ENCODE data around the gene ATP9A. TPM values are rescaled to one million over a fixed set of nuclear protein-coding genes. Genes with fewer than 3 reads are reported as not detected.

Gene ATP9A
- total and polyA plus RNA-seq, 2 of the 8 experiments (the other 6 are each of a cell fraction or from before 2014, with no cell fraction given) = 5.0 to 6.4 TPM

DNA sequence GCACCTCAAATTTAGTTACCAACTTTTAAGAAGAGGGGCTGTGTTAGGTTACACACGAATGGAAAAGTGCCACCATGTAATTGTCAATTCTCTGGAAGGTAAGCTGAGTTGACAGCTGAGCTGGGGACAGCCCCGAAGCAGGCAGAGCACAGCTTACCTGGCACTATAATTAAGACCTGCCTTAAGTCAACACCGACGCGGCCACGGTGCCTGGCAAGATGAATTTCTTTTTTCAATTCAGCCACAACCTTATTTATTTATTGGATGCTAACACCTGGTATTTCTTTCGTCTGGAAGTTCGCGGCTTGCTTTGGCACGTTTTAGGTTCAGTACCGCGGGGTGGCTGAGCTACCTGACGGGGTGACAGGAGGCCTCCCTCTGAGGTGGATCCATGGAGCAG is 185.1 kb downstream of the ATP9A start:
- Histone ChIP-seq H3K9ac (replicated peaks in 1 of 4; ENCODE audit: extremely low read depth in 1 of 4, low read depth in 3 of 4, low read length in 3 of 4) (no peak overlapping the region), H3K79me2 (ENCODE audit: control insufficient read depth in 1 of 2, insufficient read depth in 2 of 2, low read length in 2 of 2) (no peaks in the 10 kb centered on the region), H4K5ac (ENCODE audit: insufficient read length, low read depth, low read length) (no peak overlapping the region), H2AK5ac (ENCODE audit: low read depth, low read length) (no peak overlapping the region), H2AFZ (ENCODE audit: low read length) (no peak overlapping the region), H3K4me1 (replicated peaks in 1 of 4; ENCODE audit: control insufficient read depth in 3 of 4, insufficient read depth in 4 of 4, low read length in 3 of 4) (no peaks in the 10 kb centered on the region), H4K20me1 (replicated peaks in 1 of 2; ENCODE audit: control insufficient read depth in 1 of 2, insufficient read depth in 2 of 2, low read length in 2 of 2) (no peaks in the 10 kb centered on the region), H3K18ac (ENCODE audit: extremely low read depth, low read length) (no peak overlapping the region), H3K79me1 (ENCODE audit: low read depth, low read length) (no peaks in the 10 kb centered on the region), H2BK120ac (replicated peaks; ENCODE audit: low read depth, low read length) (no peak overlapping the region), H3K36me3 (ENCODE audit: control insufficient read depth in 2 of 4, insufficient read depth in 4 of 4, low read length in 3 of 4) (no peaks in the 10 kb centered on the region), H3K27me3 (replicated peaks in 1 of 4; ENCODE audit: control insufficient read depth in 3 of 4, extremely low read depth in 1 of 4, insufficient read depth in 3 of 4, low read length in 3 of 4) (no peaks in the 10 kb centered on the region), H4K91ac (replicated peaks; ENCODE audit: insufficient read length, low read length) (no peak overlapping the region), H3K56ac (replicated peaks; ENCODE audit: insufficient read length, low read depth, low read length) (no peak overlapping the region), H3K4ac (replicated peaks; ENCODE audit: insufficient read length, low read depth, low read length) (no peak overlapping the region), H3K23ac (ENCODE audit: insufficient read length) (no peak overlapping the region), H2BK5ac (ENCODE audit: low read depth, low read length) (no peak overlapping the region), H3K23me2 (ENCODE audit: low read depth, low read length) (no peaks in the 10 kb centered on the region), H3K4me3 (ENCODE audit: extremely low read depth in 1 of 4, insufficient read depth in 2 of 4, low read depth in 3 of 4, low read length in 4 of 4) (no peak overlapping the region), H3K14ac (ENCODE audit: insufficient read length) (no peak overlapping the region), H2BK12ac (ENCODE audit: low read depth, low read length) (no peak overlapping the region), H2BK20ac (ENCODE audit: low read length) (no peak overlapping the region), H3K4me2 (ENCODE audit: insufficient read depth in 1 of 2, low read depth in 2 of 2, low read length in 2 of 2) (no peak overlapping the region), H4K8ac (ENCODE audit: extremely low read depth, insufficient read depth, low read length) (no peak overlapping the region), H3K27ac (ENCODE audit: low read depth, low read length) (no peak overlapping the region), H2BK15ac (ENCODE audit: low read length) (no peak overlapping the region), H3K9me3 (ENCODE audit: insufficient read depth in 2 of 2, low read depth in 1 of 2, low read length in 1 of 2) (no peaks in the 10 kb centered on the region)
- ChIA-PET CTCF (ENCODE audit: partially characterized antibody) (interaction anchor here (0.6 to 1.3 kb wide), 5 partner anchors 12 to 601 kb away, joined by 3 to 8 read pairs (median 4); no protein-coding TSS in a partner anchor), POLR2A (ENCODE audit: partially characterized antibody) (no interaction called here)
- FAIRE-seq (no peak), DNase-seq (ENCODE audit: low read depth in 1 of 2, low spot score in 2 of 2) (no peak)
- WGBS, 2 experiments (ENCODE audit: extremely low coverage in 1 of 2, insufficient coverage in 1 of 2, insufficient read length in 1 of 2, insufficient replicate concordance in 2 of 2, low coverage in 1 of 2, low lambda C conversion rate in 2 of 2, missing lambda C conversion rate in 1 of 2) = 93% methylated on average over 13 of the region's 13 CpGs; no CpG with 5 or more reads in 1 of the 2 experiments
- TF ChIP-seq RAD21 (IDR thresholded peaks at IDR 0.05 in 1 of 2, conservative IDR thresholded peaks at IDR 0.05 in 1 of 2; ENCODE audit: low read depth in 2 of 2, low read length in 2 of 2) (no peak), KDM4A (IDR thresholded peaks at IDR 0.05; ENCODE audit: low read depth, low read length, severe bottlenecking) (no peak), TAF1 (IDR thresholded peaks at IDR 0.05; ENCODE audit: low read depth, low read length) (no peak), EP300 (IDR thresholded peaks at IDR 0.05; ENCODE audit: borderline replicate concordance in 1 of 2, low read depth in 2 of 2, low read length in 2 of 2) (no peak), EZH2 (IDR thresholded peaks at IDR 0.05; ENCODE audit: low read depth, low read length, severe bottlenecking) (no peak), POLR2A (IDR thresholded peaks at IDR 0.05; ENCODE audit: control extremely low read depth in 1 of 2, low read depth in 2 of 2, low read length in 2 of 2) (no peak), CEBPB (IDR thresholded peaks at IDR 0.05; ENCODE audit: low read depth, low read length) (no peak), SAP30 (IDR thresholded peaks at IDR 0.05; ENCODE audit: insufficient read depth, insufficient replicate concordance, low read length) (no peak), GABPA (IDR thresholded peaks at IDR 0.05; ENCODE audit: borderline replicate concordance, insufficient read depth, low read length) (no peak), JUN (IDR thresholded peaks at IDR 0.05; ENCODE audit: low read depth, low read length) (no peak), SP1 (IDR thresholded peaks at IDR 0.05; ENCODE audit: low read depth, low read length) (no peak), CHD2 (IDR thresholded peaks at IDR 0.05; ENCODE audit: low read length) (no peak)
- TF ChIP-seq, protein P1, sequence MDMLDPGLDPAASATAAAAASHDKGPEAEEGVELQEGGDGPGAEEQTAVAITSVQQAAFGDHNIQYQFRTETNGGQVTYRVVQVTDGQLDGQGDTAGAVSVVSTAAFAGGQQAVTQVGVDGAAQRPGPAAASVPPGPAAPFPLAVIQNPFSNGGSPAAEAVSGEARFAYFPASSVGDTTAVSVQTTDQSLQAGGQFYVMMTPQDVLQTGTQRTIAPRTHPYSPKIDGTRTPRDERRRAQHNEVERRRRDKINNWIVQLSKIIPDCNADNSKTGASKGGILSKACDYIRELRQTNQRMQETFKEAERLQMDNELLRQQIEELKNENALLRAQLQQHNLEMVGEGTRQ (IDR thresholded peaks at IDR 0.05; ENCODE audit: low read length) = no peak

All from H1 (cell line).